IPS-18c (cell line): ENCODE data around the gene DCAF12.
"Not testable (repeated sequence)": the region's sequence is repeated elsewhere in the genome, so short reads cannot be mapped to it uniquely, and the experiment has no call there.

Experiments used
- H3K4me3 ChIP-seq: 2 replicates; pipeline ENCODE4 v1.7.0; 2013; ENCODE audit warnings: low read depth, mild to moderate bottlenecking, low read length, moderate library complexity; ENCODE audit not compliant: insufficient read depth
- H3K9me3 ChIP-seq: one replicate; pipeline ENCODE4 v1.6.1; 2013; ENCODE audit warnings: mild to moderate bottlenecking, low read length, moderate library complexity; ENCODE audit not compliant: control insufficient read depth, insufficient read depth

Gene DCAF12

DNA sequence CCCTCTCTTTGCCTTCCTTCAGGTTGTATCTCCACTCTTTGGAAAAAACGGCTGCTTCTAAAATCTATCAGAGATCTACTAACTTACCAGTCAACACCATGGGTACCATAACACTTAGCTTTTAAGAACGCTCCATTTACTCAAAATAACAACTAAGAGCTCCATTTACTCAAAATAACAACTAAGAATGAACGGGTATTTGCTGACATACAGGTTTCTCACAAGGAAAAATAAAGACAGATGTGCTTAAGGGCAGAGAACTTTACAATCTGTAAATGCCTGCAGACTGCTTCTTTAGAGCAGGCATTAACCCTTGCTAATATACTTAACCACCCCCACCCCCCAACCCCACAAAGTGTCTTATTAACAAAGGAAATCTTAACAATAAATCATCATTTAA, 80.6 kb downstream of the DCAF12 start:
- H3K9me3 ChIP-seq = no peaks in the 10 kb centered on the region
- H3K4me3 ChIP-seq = no peak overlapping the region; the same call in 1 of the 2 replicates

DNA sequence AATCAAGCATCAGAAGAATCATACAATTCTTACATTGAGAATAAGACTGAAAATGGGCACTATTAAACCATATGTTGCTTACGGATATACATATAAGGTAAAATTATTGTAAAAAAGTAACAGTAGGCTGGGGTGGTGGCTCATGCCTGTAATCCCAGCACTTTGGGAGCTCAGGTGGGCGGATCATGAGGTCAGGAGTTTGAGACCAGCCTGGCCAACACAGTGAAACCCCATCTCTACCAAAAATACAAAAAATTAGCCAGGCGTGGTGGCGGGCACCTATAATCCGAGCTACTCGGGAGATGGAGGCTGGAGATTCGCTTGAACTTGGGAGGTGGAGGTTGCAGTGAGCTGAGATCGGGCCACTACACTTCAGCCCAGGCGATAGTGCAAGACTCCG, 84.4 kb downstream of the DCAF12 start:
- H3K4me3 ChIP-seq, H3K9me3 ChIP-seq: not testable (repeated sequence)

DNA sequence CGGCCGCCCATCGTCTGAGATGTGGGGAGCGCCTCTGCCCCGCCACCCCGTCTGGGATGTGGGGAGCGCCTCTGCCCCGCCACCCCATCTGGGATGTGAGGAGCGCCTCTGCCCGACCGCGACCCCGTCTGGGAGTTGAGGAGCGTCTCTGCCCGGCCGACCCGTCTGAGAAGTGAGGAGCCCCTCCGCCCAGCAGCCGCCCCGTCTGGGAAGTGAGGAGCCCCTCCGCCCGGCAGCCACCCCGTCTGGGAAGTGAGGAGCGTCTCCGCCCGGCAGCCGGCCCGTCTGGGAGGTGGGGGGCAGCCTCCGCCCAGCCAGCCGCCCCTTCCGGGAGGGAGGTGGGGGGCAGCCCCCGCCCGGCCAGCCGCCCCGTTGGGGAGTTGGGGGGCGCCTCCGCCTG, 87.6 kb downstream of the DCAF12 start:
- H3K9me3 ChIP-seq = not testable (repeated sequence)

DNA sequence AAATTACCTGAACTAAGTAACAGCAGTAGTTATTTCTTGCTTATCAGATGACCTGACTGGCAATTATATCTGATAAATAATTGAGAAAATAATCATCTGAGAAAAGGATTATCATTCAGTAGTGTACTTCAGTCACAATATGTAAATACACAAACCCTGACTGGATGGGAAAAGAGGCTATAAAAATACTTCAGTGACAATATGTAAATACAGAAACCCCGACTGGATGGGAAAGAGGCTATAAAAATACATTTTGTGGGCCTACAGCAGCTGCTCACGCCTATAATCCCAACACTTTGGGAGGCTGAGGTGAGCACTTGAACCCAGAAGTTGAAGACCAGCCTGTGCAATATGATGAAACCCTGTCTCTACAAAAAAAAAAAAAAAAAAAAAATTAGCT, 88.9 kb downstream of the DCAF12 start:
- no peak overlapping the region for H3K4me3 ChIP-seq
- no peaks in the 10 kb centered on the region for H3K9me3 ChIP-seq

More for the DNA sequence above, 87.6 kb downstream of the DCAF12 start:
- not testable (repeated sequence) for H3K4me3 ChIP-seq

DNA sequence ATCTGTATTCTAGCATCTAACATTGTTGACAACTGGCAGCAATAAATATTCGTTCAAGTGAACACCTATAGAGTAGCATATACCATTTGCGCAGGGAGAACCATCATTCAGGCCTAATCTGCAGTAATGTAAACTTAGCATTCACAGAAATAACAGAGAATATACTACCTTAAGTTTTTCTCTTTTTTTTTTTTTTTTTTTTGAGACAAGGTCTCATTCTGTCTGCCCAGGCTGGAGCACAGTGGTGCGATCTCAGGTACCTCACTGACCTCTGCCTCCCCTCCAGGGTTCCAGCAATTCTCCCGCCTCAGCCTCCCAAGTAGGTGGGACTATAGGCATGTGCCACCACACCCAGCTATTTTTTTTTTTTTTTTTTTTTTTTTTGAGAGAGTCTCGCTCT, 89.9 kb downstream of the DCAF12 start:
- no peaks in the 10 kb centered on the region for H3K9me3 ChIP-seq

More for the DNA sequence above, 89.9 kb downstream of the DCAF12 start:
- H3K4me3 ChIP-seq = no peak overlapping the region
